Non-pigmented ciliary epithelial cell (primary cell): ENCODE measurements around the gene FBH1.
"Not testable (repeated sequence)": the region's sequence is repeated elsewhere in the genome, so short reads cannot be mapped to it uniquely, and the experiment has no call there.

ENCODE experiments used
- DNase-seq: peaks from one replicate; pipeline ENCODE4 v3.0.0-alpha.2; 2010; ENCODE audit warnings: low read depth

Gene FBH1

DNA sequence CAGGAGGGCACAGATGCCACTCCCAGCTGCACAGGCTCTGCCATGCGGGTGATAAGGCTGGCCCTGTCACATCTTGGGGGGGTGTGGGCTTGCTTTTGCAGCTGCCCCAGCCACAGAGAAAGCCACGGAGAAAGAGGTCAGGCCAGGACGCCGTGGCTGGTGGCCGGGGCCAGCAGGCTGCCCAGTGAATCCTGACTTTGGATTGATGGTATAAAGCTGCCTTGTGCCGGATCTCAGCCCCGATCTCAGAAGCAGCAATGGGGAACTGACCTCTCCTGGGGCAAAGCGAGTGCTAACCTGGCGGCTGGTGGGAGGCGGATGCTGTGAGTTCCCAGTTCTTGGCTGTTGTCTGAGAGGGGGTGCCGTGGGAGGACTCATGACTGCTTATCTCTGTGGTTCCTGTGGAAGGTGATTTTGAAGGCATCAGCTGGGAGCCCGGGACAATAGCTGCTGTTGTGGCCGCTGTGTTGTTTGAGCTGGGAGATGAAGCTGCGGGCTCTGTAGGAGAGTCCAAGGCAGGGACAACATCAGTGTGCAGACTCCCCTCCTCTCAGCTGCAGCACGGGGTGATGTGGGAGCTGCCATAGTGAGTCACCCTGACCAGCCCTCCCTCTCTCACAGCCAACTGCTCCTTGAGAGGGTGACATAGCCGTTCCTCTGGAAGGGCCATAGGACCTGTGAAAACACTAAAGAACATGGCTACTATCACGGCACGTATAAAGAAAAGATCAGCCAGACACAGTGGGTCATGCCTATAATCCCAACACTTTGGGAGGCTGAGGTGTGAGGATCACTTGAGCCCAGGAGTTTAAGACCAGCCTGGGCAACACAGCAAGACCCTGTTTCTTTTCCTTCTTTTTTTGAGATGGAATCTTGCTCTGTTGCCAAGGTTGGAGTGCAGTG lies 70.3 kb downstream of the FBH1 start:
- DNase-seq, result no peak

- not testable (repeated sequence) for DNase-seq
These were observed 70.9 kb downstream of the FBH1 start for GRCh38 chr10:5960973-5961275.

- no peak for DNase-seq
These were observed 71.5 kb downstream of the FBH1 start for GRCh38 chr10:5961405-5962100.

GRCh38 chr10:5962358-5962940 lies 72.4 kb downstream of the FBH1 start:
- not testable (repeated sequence) for DNase-seq

- DNase-seq, result no peak
These were observed 73.0 kb downstream of the FBH1 start for GRCh38 chr10:5963071-5963470.

DNA sequence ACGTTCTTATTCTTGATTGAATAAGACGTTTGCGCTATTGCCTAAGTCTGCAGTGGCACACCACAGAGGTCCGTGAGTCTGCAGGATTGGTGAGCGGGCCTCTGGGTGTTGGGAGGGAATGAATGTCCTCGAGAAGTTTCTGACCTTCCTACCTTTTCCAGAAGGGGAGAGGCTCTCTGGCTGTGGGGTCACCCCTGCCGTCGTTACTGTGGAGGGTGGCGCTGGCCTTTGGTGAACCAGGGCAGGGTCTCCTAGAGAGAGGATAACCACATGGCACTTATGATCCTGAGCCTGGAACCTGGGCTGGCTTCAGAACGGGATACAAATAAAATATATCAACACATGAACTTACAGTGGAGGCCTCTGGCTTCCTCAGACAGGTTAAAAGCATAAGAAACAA lies 73.5 kb downstream of the FBH1 start:
- no peak for DNase-seq

DNA sequence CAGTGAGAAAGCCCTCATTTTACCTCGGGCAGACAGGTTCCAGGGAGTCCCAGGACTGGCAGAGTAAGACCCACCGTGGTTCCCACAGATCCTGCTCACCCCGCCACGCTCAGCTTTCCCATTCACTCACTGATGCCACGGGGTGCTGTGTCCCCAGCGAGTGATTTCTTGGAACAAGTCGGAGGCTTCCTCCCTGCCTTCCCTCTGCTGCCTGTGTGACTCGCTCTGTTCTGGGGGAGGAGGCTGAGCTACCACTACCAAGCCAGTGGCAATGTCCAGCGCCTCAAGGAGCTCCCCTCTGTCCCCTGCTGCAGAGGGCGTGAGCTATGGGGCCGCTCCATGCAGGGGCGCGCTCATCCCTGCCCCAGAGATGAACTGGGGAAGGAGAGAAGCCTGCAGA lies 74.7 kb downstream of the FBH1 start:
- no peak for DNase-seq

- DNase-seq, result no peak
These were observed 75.2 kb downstream of the FBH1 start for GRCh38 chr10:5965266-5965665.

DNA sequence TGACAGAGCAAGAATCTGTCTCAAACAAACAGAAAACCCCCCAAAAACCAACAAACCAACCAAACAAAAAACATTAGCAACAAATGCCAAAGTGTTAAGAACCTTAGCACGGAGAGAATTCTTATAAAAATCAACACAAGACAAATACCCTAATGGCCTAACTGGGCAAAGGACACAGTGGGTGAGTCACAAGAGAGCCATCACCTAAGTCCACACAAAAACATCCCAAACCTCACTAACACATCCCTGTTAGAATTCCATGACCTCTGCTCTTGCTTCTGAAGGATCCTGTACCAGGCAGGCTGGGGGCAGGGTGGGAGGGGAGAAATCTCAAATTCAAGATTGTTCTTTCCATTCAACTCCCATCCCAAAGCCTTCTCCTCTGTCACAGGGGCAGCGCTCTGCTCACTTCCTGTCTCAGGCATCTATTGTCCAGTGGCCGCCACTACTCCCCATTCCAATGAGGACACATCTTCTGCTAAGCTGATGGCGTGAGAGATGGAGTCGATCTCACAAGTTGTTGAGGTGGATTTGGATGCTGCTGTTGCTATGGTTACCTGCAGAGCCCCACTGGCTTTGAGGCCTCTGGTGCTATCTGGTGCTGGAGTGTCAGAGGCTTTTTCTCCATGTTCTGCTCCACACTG lies 78.1 kb downstream of the FBH1 start:
- DNase-seq, result no peak

- DNase-seq, result no peak
These were observed 78.8 kb downstream of the FBH1 start for GRCh38 chr10:5968681-5969453.

GRCh38 chr10:5970066-5970465 lies 80.0 kb downstream of the FBH1 start:
- DNase-seq, result no peak

GRCh38 chr10:5970527-5970926 lies 80.5 kb downstream of the FBH1 start:
- no peak for DNase-seq

- DNase-seq, result no peak
These were observed 81.3 kb downstream of the FBH1 start for GRCh38 chr10:5971315-5971832.

DNA sequence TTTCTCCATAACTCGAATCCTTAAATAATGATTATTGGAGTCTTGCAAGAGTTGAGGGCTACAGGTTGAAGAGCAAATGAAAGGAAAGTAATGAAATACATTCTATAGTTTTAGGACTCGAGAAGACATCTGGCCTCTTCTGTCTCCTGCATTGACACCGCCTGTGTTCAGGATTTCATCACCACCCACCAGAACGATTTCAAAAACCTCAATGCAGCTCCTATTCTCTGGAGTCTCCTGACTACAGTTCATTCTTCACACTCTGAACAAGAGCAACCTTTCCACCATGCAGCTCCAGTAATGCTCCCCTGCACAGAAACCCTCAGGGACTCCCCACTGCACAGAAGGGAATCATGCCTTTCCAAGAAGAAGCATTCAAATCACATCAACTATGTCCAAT lies 81.8 kb downstream of the FBH1 start:
- DNase-seq, result no peak

DNA sequence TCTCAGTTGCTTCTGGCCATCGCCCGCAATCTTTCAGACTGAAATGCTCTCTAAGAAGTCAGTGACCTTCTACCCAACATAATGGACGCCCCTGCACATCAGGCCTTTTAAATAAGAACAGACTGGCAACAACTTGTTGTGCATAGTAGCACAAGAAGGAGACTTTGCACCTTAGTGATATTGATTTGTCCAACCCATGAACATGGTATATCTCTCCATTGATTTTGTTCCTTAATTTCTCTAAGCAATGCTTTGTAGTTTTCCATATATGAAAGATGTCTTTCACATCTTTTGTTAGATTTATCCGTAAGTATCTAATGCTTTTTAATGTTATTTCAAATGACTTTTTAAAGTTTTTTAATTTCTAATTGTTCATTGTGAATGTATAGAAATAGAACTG lies 83.0 kb downstream of the FBH1 start:
- DNase-seq, result no peak

GRCh38 chr10:5975641-5976473 lies 85.8 kb downstream of the FBH1 start:
- DNase-seq, result no peak

DNA sequence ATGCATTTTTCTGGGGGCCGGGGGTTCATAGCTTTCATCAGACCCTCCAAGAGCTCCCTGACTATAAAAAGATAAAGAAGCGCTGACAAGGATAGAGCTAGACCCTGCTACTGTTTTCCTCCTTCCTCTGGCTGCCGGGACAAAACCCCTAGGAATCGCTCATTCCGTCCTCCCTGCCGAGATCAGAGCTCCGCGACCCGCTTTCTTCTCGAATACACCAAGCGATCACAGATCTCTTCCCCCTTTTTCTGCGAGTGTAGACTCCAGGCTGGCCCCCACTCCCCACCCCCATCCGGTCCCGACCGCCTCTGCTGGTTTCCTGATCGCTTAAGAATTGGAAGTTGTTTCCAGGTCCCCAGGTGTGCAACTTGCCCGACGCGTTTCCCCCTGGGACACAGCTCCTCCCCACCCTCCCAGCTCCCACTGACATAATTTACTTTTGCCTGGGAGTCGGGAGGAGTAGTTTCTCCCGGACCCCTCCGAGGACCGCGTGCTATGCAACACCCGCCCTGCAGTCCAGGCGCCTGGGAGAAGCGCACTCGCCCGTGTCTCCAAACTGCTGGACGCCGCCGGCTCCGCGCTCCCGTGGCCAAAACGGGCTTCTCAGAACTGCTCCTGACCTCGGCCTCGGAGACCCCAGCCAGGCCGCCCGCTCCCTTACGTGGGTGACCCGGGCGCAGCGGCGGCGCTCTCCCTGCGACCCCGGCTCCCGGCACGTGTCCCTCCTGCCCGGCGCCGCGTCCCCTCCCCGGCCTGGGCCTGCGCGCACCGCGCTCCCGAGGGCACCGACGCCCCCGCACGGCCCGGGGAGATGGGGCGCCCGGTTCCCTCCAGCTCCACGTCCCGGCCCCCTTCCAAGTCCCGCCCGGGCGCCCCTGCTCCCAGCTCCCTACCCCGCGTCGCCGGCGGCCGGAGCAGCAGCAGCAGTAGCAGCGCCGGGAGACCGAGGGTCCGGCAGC lies 86.7 kb downstream of the FBH1 start:
- DNase-seq, result no peak

- no peak for DNase-seq
These were observed 87.6 kb downstream of the FBH1 start, which contains the start of gene IL15RA for GRCh38 chr10:5977471-5978229. IL15RA (minus strand) TSS chr10:5977543; CDS start chr10:5977492, 51 bp downstream.

DNA sequence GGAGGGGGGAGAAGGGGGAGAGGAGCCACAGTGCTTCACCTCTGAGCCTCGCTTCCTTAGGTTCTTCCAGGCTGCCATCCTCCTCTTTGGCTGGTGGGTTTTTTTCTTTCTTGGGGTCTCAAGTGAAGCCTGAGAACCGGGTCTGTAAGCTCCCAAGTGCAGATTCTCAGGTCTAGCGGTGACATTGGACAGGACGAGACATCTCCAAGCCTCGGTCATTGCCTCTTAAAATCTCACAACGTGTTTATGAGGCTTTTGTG lies 88.1 kb downstream of the FBH1 start:
- no peak for DNase-seq
